GM21619 (cell line): Measurements from ENCODE around the gene COG3.
"Not testable (repeated sequence)": the region's sequence is repeated elsewhere in the genome, so short reads cannot be mapped to it uniquely, and the experiment has no call there.

Source experiments
- ATAC-seq: cut with Tn5 transposase; IDR thresholded peaks from one replicate; pipeline ENCODE4 v1.9.1; 2021; ENCODE audit not compliant: unreplicated experiment

Gene COG3

GRCh38 chr13:45464687-45465453 is at the start of gene COG3:
TSS of gene COG3 (plus strand) at chr13:45464939. CDS start at chr13:45465037, 98 bp downstream.
- ATAC-seq = peak; percentile 94

GRCh38 chr13:45415112-45415511 is 49.6 kb upstream of the COG3 start:
- no peak for ATAC-seq

GRCh38 chr13:45416516-45417128 is 48.1 kb upstream of the COG3 start:
- ATAC-seq = no peak

GRCh38 chr13:45417790-45418534 is 46.8 kb upstream of the COG3 start, which contains the start of gene SLC25A30:
TSS of gene SLC25A30 (minus strand) at chr13:45418373. CDS start at chr13:45411425, 6,948 bp downstream.
- peak; percentile 87 for ATAC-seq

GRCh38 chr13:45419389-45419788 is 45.4 kb upstream of the COG3 start:
- ATAC-seq = not testable (repeated sequence)

GRCh38 chr13:45419945-45420344 is 44.8 kb upstream of the COG3 start:
- no peak for ATAC-seq

- ATAC-seq = no peak
Measured at GRCh38 chr13:45422731-45423292, 41.9 kb upstream of the COG3 start.

- ATAC-seq = not testable (repeated sequence)
Measured at GRCh38 chr13:45426056-45426841, 38.5 kb upstream of the COG3 start.

- ATAC-seq = no peak
Measured at GRCh38 chr13:45432737-45433380, 31.9 kb upstream of the COG3 start.

- ATAC-seq = no peak
Measured at GRCh38 chr13:45433381-45433790, 31.4 kb upstream of the COG3 start.

GRCh38 chr13:45434556-45435371 is 30.0 kb upstream of the COG3 start:
- ATAC-seq = no peak

- no peak for ATAC-seq
Measured at GRCh38 chr13:45436332-45436731, 28.4 kb upstream of the COG3 start.

GRCh38 chr13:45436953-45437352 is 27.8 kb upstream of the COG3 start:
- no peak for ATAC-seq

GRCh38 chr13:45437947-45438346 is 26.8 kb upstream of the COG3 start:
- ATAC-seq = no peak

GRCh38 chr13:45439008-45439407 is 25.7 kb upstream of the COG3 start:
- ATAC-seq = no peak

GRCh38 chr13:45439781-45440462 is 24.8 kb upstream of the COG3 start:
- no peak for ATAC-seq

GRCh38 chr13:45441633-45442032 is 23.1 kb upstream of the COG3 start:
- no peak for ATAC-seq

GRCh38 chr13:45445053-45445452 is 19.7 kb upstream of the COG3 start:
- ATAC-seq = no peak

- ATAC-seq = no peak
Measured at GRCh38 chr13:45446181-45446580, 18.6 kb upstream of the COG3 start.
